ENCODE measurements around the gene CLIP1. TPM values are rescaled to one million over a fixed set of nuclear protein-coding genes. Genes with fewer than 3 reads are reported as not detected.
"Not testable (repeated sequence)": the region's sequence is repeated elsewhere in the genome, so short reads cannot be mapped to it uniquely, and the experiment has no call there.

The CLIP1 gene
- total RNA-seq, 2 donors from 2014 or later: 35.4 to 65.8 TPM

DNA sequence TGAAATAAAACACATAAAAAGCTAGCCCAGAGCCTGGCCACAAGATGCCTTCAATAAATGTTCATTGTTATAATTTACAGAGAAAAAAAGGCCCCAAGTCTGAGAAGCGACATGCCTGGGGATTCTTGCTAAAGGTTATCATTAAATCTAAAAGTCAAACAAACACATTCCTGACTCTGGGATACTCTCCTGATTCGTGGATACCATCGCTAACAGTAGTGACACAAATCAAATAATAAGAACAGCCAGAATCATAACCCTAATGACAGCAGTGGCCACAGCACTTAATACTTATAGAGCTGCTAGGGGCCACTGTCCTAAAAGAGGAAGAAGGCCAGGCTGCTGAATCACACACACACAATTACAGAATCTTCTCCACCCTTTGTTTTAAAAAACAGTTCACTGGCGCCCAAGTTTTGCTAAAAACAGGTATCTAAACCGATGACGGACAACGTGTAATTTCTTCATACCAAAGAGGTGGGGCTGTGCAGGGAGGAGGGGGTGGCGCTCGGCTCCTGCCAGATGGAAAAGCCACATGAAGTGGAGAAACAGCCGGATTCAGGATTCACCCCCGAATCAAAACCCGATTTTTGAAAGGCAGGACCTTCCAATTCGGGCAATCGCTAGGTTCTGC lies 1.2 kb downstream of the CLIP1 start:
- no peaks in the 10 kb centered on the region for H3K36me3 ChIP-seq
- no peaks in the 10 kb centered on the region for H3K9me3 ChIP-seq
- DNase-seq: peak; percentile 61
- peaks cover 6% of the 10 kb centered on the region for H3K4me1 ChIP-seq
- peak overlapping the region; percentile 88 for H3K4me3 ChIP-seq
- TF ChIP-seq, protein P1, sequence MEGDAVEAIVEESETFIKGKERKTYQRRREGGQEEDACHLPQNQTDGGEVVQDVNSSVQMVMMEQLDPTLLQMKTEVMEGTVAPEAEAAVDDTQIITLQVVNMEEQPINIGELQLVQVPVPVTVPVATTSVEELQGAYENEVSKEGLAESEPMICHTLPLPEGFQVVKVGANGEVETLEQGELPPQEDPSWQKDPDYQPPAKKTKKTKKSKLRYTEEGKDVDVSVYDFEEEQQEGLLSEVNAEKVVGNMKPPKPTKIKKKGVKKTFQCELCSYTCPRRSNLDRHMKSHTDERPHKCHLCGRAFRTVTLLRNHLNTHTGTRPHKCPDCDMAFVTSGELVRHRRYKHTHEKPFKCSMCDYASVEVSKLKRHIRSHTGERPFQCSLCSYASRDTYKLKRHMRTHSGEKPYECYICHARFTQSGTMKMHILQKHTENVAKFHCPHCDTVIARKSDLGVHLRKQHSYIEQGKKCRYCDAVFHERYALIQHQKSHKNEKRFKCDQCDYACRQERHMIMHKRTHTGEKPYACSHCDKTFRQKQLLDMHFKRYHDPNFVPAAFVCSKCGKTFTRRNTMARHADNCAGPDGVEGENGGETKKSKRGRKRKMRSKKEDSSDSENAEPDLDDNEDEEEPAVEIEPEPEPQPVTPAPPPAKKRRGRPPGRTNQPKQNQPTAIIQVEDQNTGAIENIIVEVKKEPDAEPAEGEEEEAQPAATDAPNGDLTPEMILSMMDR (IDR thresholded peaks at IDR 0.05): no peak
- peak overlapping the region; percentile 92 for H3K27ac ChIP-seq
- intact Hi-C loops (cut with DNase I): no loop called here
- H3K27me3 ChIP-seq: no peaks in the 10 kb centered on the region
- H3K9ac ChIP-seq (ENCODE audit: low read depth in 2 of 2, low read length in 2 of 2): peak overlapping the region; percentile 82 to 93

DNA sequence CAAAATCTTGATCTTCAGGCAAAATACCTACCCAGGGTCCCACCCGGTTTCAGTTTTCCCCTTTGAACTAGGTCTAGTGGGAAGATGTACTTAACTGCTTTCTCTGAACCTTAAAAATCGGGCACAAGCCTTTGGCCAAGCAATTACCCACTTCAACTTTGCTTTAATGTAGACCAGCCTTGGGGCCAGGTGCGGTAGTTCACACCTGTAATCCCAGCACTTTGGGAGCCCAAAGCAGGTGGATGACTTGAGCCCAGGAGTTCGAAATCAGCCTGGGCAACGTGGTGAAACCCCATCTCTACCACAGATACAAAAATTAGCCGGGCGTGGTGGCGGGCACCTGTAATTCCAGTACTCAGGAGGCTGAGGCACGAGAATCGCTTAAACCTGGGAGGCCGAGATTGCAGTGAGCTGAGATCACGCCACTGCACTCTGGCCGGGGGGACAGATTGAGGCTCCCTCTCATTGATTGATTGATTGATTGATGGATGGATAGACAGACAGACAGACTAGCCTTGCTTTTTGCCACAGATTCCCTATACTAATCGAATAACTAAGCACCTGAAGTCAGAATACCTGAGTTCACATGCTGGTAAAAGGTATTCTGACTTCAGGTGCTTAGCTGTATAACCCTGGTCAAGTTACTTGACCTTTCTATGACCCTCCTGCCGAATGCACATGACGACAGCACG lies 1.9 kb downstream of the CLIP1 start:
- H3K4me1 ChIP-seq: peaks cover 6% of the 10 kb centered on the region
- H3K9me3 ChIP-seq: no peaks in the 10 kb centered on the region
- H3K36me3 ChIP-seq: no peaks in the 10 kb centered on the region
- no peak overlapping the region for H3K4me3 ChIP-seq
- no peak for DNase-seq
- H3K27ac ChIP-seq: peak overlapping the region; percentile 92
- H3K9ac ChIP-seq (ENCODE audit: low read depth in 2 of 2, low read length in 2 of 2): peak overlapping the region; percentile 50 to 82
- TF ChIP-seq, protein P1 (IDR thresholded peaks at IDR 0.05): no peak
- intact Hi-C loops (cut with DNase I): no loop called here
- no peaks in the 10 kb centered on the region for H3K27me3 ChIP-seq

DNA sequence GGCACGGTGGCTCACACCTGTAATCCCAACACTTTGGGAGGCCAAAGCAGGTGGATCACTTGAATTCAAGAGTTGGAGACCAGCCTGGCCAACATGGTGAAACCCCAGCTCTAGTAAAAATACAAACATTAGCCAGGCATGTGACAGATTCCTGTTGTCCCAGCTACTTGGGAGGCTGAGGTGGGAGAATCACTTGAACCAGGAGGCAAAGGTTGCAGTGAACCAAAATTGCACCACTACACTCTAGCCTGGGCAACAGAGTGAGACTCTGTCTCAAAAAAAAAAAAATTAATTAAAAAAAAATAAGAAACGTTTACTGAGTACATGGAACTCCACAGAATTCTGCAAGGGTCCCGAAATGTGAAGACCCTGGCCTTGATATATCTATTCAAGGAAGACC lies 3.4 kb downstream of the CLIP1 start:
- H3K9ac ChIP-seq (ENCODE audit: low read depth in 2 of 2, low read length in 2 of 2); H3K4me3 ChIP-seq; intact Hi-C loops (cut with DNase I); H3K9me3 ChIP-seq; H3K27ac ChIP-seq; H3K27me3 ChIP-seq; H3K4me1 ChIP-seq; H3K36me3 ChIP-seq; DNase-seq: not testable (repeated sequence)

DNA sequence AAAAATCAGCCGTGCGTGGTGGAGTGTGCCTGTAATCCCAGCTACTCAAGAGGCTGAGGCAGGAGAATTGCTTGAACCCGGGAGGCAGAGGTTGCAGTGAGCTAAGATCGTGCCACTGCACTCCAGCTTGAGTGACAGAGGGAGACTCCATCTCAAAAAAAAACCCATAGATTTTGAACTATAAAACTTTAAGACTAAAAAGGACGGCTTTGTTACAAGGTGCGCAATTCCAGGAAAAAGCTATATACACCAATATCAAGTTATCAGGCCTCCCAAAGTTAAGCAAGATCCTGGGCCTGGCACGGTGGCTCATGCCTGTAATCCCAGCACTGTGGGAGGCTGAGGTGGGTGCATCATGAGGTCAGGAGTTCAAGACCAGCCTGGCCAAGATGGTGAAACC lies 6.8 kb downstream of the CLIP1 start:
- H3K4me1 ChIP-seq; H3K9ac ChIP-seq (ENCODE audit: low read depth in 2 of 2, low read length in 2 of 2); intact Hi-C loops (cut with DNase I); H3K27ac ChIP-seq; H3K27me3 ChIP-seq; DNase-seq; H3K9me3 ChIP-seq; H3K36me3 ChIP-seq; H3K4me3 ChIP-seq: not testable (repeated sequence)

DNA sequence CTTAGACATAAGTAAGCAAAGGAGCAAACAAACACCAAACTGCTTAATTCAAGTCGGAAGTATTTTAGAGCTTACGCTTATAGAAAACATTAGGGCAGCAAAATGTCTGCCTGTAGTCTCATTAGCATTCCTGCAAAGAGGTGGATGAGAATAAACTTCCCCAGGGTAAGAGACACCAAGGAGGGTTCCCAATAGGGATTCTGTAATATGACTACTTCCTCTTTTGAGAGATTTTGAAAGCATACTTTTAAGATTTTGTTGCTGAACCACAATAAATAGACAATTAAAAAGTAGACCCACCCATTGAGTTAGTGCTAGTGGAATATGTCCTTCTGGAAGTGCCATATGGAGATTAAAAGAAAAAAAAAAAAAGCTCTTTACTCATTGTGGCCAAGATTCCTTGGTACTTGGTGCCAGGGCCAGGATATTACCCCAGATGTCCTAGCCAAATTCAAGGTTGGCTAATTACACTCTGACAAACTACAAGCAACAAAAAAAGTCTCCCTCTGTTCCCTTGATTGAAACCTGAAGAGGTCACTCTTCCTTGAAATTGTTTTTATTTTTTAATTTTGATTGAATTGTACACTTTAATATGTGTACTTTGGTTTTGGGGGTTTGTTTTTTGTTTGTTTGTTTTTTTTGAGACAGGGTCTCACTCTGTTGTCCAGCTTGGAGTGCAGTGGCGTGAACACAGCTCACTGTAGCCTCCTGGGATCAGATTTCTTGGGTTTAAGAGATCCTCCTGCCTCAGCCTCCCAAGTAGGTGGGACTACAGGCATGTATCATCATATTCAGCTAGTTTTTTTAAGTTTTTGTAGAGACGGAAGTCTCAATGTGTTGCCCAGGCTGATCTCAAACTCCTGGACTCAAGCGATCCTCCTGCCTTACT lies 8.7 kb downstream of the CLIP1 start:
- H3K4me1 ChIP-seq: no peaks in the 10 kb centered on the region
- TF ChIP-seq, protein P1 (IDR thresholded peaks at IDR 0.05): no peak
- H3K27ac ChIP-seq: no peak overlapping the region
- H3K9ac ChIP-seq (ENCODE audit: low read depth in 2 of 2, low read length in 2 of 2): no peak overlapping the region
- no peaks in the 10 kb centered on the region for H3K27me3 ChIP-seq
- H3K36me3 ChIP-seq: no peaks in the 10 kb centered on the region
- H3K4me3 ChIP-seq: no peak overlapping the region
- DNase-seq: no peak
- intact Hi-C loops (cut with DNase I): no loop called here
- no peaks in the 10 kb centered on the region for H3K9me3 ChIP-seq

DNA sequence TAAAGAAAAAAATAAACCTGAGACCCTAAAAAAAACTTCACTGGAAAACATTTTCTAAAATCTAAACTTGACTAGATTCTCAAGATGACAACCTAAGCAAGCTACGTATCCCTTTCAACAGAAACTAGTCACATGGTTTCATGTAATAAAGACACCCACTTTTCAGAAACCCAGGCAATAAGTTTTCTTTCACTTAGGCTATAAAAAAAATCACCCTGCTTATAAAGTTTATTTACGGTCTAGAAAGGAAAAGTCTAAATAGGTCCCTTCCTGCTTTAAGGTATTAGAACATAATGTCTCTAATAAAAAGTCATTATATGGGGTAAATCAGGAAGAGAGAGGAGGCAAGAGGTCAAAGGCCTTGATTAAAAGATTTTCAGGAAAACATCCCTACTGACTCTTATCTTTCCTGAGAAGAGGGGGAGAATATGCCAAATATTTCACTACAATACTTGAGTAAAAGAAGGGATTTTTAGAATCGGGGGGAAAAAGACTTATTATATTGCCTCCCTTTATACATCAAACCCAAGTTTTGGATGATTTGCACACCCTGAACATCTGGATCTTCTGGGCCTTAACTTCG lies 9.5 kb downstream of the CLIP1 start:
- no peak for DNase-seq
- Histone ChIP-seq H3K36me3 (no peaks in the 10 kb centered on the region), H3K4me1 (no peaks in the 10 kb centered on the region), H3K4me3 (no peak overlapping the region), H3K27me3 (no peaks in the 10 kb centered on the region), H3K9ac (ENCODE audit: low read depth in 2 of 2, low read length in 2 of 2) (no peak overlapping the region), H3K9me3 (no peaks in the 10 kb centered on the region), H3K27ac (no peak overlapping the region)
- intact Hi-C loops (cut with DNase I): no loop called here
- TF ChIP-seq, protein P1 (IDR thresholded peaks at IDR 0.05): no peak
